ENCODE results near the gene RABEP2. TPM values are rescaled to one million over a fixed set of nuclear protein-coding genes. Genes with fewer than 3 reads are reported as not detected.
A peak's percentile ranks its signal among the peaks of the same experiment; 100 is the strongest.
"Not testable (repeated sequence)": the region's sequence is repeated elsewhere in the genome, so short reads cannot be mapped to it uniquely, and the experiment has no call there.

The RABEP2 gene
- total and polyA plus RNA-seq, 2 experiments from 2014 or later, result 11.8 to 27.2 TPM

- TF ChIP-seq ZNF462 (CRISPR knock-in tag; IDR thresholded peaks at IDR 0.05), result no peak
Observed at GRCh38 chr16:28883221-28883996, 41.6 kb downstream of the RABEP2 start (continued).

GRCh38 chr16:28882551-28883160, 42.4 kb downstream of the RABEP2 start:
- Histone ChIP-seq H3K4me2 (peak overlapping the region; percentile 66), H4K20me1 (replicated peaks; ENCODE audit: insufficient read depth) (no peaks in the 10 kb centered on the region; the same call in 1 of the 2 replicates), H3K79me2 (replicated peaks; ENCODE audit: insufficient read depth) (no peaks in the 10 kb centered on the region), H3K36me3 (ENCODE audit: insufficient read depth) (no peaks in the 10 kb centered on the region), H3K27ac (ENCODE audit: low read depth) (no peak overlapping the region), H3K4me1 (ENCODE audit: insufficient read depth) (peaks cover 28% of the 10 kb centered on the region), H3K9me2 (ENCODE audit: insufficient read depth) (no peaks in the 10 kb centered on the region), H3F3A (replicated peaks; ENCODE audit: low read depth) (peaks cover 10% of the 10 kb centered on the region), H3K27me3 (ENCODE audit: insufficient read depth) (peaks cover 22% of the 10 kb centered on the region; the same call in 1 of the 2 replicates), H3K4me3 (no peak overlapping the region; the same call in 1 of the 2 replicates), H2AFZ (peak overlapping the region; percentile 83; the same call in 1 of the 2 replicates)
- Mint-ChIP-seq H3K27ac (no peak overlapping the region), H3K4me1 (peaks cover 47% of the 10 kb centered on the region), H3K36me3 (ENCODE audit: low read depth) (peaks cover 4% of the 10 kb centered on the region; the same call in 1 of the 3 replicates), H3K9me3 (no peaks in the 10 kb centered on the region; the same call in 1 of the 3 replicates), H3K27me3 (ENCODE audit: insufficient read depth, low read depth, poor library complexity) (peaks cover 25% of the 10 kb centered on the region), H3K4me3 (no peak overlapping the region)
- TF ChIP-seq EZH2phosphoT487 (IDR thresholded peaks at IDR 0.05; ENCODE audit: unreplicated experiment) (no peak), CTCF (conservative IDR thresholded peaks at IDR 0.05; ENCODE audit: low read depth in 2 of 2) (peak in 1 of 2 experiments; percentile 54; a peak in 2 of 4 replicates)
- ATAC-seq (peak; percentile 31), DNase-seq (ENCODE audit: low spot score) (peak; percentile 66)

- not testable (repeated sequence) for ATAC-seq; H3K36me3 Mint-ChIP-seq (ENCODE audit: low read depth); H3K27ac ChIP-seq (ENCODE audit: low read depth); H3K9me2 ChIP-seq (ENCODE audit: insufficient read depth); H3K4me3 ChIP-seq; DNase-seq (ENCODE audit: low spot score); H3K4me2 ChIP-seq; H3K36me3 ChIP-seq (ENCODE audit: insufficient read depth); H3K27ac Mint-ChIP-seq; H3K9me3 Mint-ChIP-seq; H3K79me2 ChIP-seq (replicated peaks; ENCODE audit: insufficient read depth); H4K20me1 ChIP-seq (replicated peaks; ENCODE audit: insufficient read depth); H2AFZ ChIP-seq
- H3F3A ChIP-seq (replicated peaks; ENCODE audit: low read depth), result peaks cover 10% of the 10 kb centered on the region
- peaks cover 22% of the 10 kb centered on the region; the same call in 1 of the 2 replicates for H3K27me3 ChIP-seq (ENCODE audit: insufficient read depth)
- H3K4me1 Mint-ChIP-seq, result peaks cover 57% of the 10 kb centered on the region
- H3K4me3 Mint-ChIP-seq, result peak overlapping the region; percentile 92; the same call in 1 of the 3 replicates
- H3K27me3 Mint-ChIP-seq (ENCODE audit: insufficient read depth, low read depth, poor library complexity), result peaks cover 31% of the 10 kb centered on the region
- peaks cover 36% of the 10 kb centered on the region for H3K4me1 ChIP-seq (ENCODE audit: insufficient read depth)
Observed at GRCh38 chr16:28881565-28881964, 43.5 kb downstream of the RABEP2 start.
